Measurements from ENCODE around the gene AAK1.

GRCh38 chr2:69509011-69509749 is 134.4 kb downstream of the AAK1 start:
- TF ChIP-seq CTCF (IDR thresholded peaks at IDR 0.05) (no peak), POLR2A (IDR thresholded peaks at IDR 0.05) (no peak)

Measured in lower leg skin (tissue), 3 donors.